Activated CD4-positive, alpha-beta T cell treated with anti-CD3 and anti-CD28 coated beads, Interleukin-2, Interleukin-4, amounts not matched to agents 100 ng/mL and 50 ng/mL, durations not matched to agents 16 hours and 8 hours (primary cell): ENCODE data around the gene SPACA4.
"Not testable (repeated sequence)": the region's sequence is repeated elsewhere in the genome, so short reads cannot be mapped to it uniquely, and the experiment has no call there.

Source experiments
- DNase-seq: peaks from one replicate; pipeline ENCODE4 v3.0.0-alpha.2; 2020; ENCODE audit warnings: low spot score

The SPACA4 gene, protein sequence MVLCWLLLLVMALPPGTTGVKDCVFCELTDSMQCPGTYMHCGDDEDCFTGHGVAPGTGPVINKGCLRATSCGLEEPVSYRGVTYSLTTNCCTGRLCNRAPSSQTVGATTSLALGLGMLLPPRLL

DNA sequence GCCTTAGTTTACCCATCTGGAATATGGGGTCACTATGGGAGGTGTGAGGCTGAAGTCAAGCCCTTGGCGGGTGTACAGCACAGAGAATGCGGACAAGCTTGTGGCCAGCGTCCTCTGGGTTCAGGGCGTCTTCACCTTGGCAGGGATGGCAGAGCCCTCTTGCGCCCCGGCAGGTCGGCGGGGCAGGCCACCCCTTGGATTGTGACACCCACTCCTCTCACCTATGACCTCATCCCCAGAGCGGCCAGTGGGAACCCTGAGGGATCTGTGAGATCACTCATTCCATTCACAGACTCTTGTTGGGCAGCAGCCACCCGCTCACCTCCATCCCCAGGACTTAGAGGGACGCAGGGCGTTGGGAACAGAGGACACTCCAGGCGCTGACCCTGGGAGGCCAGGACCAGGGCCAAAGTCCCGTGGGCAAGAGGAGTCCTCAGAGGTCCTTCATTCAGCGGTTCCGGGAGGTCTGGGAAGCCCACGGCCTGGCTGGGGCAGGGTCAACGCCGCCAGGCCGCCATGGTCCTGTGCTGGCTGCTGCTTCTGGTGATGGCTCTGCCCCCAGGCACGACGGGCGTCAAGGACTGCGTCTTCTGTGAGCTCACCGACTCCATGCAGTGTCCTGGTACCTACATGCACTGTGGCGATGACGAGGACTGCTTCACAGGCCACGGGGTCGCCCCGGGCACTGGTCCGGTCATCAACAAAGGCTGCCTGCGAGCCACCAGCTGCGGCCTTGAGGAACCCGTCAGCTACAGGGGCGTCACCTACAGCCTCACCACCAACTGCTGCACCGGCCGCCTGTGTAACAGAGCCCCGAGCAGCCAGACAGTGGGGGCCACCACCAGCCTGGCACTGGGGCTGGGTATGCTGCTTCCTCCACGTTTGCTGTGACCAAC, at the start of gene SPACA4:
Gene SPACA4 (plus strand): TSS at position 280 of the 896 bp plus-strand sequence. CDS start 237 bp downstream, at position 517.
- no peak for DNase-seq

DNA sequence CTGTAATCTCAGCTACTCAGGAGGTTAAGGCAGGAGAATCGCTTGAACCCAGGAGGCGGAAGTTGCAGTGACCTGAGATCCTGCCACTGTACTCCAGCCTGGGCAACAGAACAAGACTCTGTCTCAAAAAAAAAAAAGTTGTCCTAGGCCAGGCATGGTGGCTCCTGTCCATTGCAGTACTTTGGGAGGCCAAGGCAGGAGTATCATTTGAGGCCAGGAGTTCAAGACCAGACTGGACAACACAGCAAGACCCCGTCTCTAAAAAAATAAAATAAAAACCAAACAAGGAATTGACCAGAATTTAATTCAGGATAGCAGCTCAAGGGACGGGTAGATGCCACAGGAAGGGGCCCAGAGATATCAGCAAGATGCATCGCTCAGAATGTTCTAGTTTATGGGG, 49.7 kb upstream of the SPACA4 start:
- no peak for DNase-seq

DNA sequence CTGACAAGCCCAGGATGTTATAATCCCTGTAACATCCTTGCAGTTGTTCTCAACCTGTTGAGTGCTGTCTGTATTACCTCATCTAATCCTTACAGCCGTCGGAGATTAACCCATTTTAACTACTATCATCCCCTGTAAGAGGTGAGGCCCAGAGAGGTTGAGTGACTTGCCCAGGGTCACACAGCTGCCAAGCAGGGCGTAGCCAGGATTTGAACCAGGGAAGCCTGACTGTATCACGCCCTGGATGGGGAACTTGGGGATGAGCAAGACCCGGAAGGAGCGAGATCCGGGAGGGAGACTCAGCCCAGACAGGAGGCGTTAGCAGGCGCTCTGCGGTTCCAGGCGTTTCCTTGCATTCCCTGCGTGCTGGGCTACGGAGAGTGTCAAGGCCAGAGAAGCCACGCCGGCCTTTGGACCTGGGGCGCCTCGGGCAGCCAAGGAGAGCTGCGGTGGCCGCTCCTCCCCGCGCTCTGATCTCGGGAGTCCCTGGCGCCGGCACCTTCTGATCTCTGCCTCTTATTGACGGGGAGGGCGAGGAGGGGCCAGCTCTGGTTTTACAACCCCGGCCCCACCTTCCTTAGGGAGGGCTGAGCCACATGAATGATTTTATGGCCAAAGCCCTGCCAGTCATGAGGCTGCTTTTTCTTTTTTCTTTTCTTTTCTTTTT, 48.4 kb upstream of the SPACA4 start:
- no peak for DNase-seq

DNA sequence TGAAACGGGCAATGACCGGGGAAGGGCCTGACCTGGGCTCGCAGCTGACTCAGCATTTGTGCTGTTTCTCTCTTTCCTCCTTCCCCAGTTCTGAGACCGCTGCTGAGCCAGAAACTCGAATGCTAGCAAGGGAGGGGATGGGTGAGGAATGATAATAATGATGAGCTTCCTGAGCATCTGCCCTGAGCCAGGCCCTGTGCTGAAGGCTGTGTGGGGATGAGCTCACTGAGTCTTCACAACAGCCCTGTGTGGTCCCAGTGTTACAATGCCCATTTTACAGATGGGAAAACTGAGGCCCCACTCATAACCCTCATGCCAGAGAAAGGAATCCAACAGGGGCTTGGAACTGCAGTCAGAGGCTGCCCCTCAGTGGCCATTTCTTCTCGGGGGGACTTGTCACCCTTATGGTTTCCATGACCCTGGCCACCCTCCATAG, 46.4 kb upstream of the SPACA4 start:
- no peak for DNase-seq

DNA sequence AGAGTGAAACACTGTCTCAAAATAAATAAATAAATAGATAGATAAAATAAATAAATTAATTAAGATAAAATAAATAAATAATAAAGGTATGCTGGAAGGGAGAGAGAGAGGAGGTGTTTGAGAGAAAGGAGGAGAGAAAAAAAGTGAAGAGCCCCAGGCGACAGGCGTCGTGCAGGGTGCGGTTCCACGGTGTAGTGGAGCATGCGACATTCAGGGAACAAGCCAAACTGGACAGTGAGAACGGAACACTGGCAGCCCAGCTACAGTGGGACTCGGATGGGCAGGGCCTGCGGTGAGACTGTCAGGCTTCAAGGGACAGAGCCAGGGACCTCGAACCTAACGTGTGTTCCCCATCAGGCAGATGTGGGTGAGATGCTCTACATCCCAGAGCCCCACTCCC, 45.1 kb upstream of the SPACA4 start:
- no peak for DNase-seq

DNA sequence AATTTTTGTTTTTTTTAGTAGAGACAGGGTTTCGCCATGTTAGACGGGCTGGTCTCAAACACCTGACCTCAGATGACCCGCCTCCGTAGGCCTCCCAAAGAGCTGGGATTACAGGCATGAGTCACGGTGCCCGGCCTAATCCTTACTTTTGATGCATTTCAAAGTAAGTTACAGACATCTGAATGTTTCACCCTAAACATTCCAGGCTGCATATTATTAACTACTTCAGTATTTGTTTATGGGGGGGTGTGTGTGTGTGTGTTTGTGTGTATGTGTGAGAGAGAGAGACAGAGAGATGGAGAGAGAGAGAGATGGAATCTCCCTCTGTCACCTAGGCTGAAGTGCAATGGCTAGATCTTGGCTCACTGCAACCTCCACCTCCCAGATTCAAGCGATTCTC, 41.5 kb upstream of the SPACA4 start:
- DNase-seq: no peak

DNA sequence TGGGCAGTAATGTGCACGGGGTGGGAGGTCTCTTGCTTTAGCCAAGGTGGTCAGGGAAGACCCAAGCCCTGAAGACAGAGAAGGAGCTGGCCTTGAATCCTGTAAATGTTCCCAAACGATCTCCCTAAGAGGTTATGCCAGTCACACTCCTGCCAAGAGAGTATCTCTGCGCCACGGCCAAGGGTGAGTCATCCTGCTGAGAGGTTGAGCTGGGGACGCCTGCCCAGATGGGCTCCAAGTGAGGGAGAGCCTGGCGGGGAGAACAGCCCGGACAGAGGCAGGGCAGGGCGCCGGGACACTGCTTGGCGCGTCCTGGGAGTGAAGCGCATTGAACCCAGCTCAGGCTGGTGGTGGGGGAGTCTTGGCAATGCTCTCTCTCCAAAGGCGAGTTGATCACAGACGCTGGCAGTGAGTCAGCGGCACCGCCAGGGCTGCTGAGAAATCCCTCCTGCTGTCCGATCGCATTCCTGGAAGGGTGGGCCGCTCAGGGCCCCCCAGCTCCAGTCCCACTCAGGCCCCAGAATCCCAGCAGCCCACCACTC, 38.1 kb upstream of the SPACA4 start:
- no peak for DNase-seq

DNA sequence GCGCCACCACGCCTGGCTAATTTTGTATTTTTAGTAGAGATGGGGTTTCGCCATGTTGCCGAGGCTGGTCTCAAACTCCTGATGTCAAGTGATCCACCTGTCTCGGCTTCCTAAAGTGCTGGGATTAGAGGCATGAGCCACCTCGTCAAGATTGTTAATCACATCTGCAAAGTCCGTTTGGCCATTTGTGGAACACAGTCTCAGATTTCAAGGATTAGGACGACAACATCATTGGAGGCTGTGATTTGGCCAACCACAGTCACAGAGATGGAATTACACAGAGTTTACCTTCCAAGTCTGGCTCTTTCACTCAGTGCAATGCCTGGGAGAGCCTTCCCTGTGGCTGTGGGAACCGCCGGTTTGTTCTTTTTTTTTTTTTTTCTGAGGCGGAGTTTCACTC, 36.7 kb upstream of the SPACA4 start:
- no peak for DNase-seq

DNA sequence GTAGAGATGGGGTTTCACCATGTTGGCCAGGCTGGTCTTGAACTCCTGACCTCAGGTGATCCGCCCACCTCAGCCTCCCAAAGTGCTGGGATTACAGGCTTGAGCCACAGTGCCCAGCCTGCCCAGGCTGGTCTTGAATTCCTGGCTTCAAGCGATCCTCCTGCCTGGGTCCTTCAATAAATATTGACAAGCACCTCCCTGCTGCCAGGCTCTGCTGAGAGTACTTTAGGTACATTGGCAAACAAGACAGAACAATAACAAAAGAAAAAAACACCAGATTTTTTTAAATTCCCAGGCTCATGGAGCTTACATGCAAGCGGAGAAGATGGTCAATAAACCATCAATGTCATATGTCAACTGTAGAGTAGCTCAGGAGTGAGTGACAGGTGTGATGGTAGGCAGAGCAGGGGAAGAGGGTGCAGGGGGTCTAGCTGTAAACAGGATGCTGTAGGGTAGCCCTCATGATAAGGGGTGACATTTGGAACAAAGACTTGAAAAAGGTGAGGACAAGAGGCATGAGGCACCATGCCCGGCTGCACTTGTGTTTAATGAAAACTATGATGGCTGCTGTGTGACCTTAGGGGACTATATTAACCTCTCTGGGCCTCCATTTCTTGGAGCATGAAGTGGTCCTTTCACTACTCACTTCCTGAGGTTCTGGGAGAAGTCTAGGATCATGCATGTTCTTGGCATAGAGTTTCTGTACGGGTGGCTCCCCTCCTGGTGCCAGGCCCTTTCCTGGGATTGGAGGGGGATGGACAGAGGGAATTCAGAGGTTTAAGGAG, 35.0 kb upstream of the SPACA4 start:
- DNase-seq: no peak

DNA sequence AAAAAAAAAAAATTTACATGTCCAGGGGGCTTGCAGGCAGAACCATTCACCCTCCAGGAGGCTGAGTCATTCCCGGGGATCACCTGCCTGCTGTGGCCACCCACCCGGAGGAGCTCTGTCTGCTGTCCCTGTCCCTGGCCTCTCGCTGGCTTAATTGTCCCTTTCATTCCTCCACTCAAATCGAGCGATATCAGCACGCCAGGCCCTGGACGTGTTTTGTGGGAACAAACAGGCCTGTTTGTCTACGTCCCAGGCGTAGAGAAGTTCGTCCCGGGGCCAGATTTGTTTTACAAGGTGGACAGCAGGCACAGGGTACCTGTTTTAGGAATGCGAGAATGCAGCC, 33.4 kb upstream of the SPACA4 start:
- DNase-seq: no peak

DNA sequence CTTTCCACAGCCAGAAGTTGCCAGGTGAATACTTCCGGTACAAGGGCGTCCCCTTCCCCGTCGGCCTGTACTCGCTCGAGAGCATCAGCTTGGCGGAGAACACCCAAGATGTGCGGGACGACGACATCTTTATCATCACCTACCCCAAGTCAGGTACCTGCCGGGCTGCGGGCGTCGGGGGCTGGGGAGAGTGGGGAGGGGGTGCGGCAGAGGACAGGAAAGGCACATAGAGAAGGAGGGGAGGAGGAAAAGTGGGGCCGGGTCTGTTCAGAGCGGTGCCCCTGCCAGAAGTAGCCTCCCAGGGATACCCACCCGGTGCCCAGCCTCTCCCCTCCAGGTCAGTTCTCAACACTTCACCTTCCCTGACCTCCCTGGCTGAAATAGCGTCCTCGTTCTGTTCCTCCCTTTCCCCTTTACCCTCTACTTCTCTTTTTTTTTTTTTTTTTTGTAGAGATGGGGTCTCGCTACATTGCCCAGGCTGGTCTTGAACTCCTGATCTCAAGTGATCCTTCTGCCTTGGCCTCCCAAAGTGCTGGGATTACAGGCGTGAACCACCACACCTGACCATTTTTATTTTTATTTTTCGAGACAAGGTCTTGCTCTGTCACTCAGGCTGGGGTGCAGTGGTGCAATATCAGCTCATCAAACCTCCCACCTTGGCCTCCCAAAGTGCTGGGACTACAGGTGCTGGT, 30.5 kb upstream of the SPACA4 start:
- DNase-seq: no peak

DNA sequence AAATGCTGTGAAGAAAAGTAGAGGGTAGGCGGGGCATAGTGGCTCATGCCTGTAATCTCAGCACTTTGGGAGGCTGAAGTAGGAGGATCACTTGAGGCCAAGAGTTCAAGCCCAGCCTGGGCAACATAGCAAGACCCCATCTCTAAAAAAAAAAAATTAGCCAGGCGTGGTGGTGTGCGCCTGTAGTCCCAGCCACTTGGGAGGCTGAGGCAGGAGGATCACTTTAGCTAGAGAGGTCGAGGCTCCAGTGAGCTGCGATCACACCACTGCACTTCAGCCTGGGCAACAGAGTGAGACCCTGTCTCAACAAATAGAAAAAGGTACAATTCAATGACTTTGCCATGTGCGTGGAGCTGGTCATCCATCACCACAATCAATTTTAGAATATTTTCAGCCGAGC, 28.6 kb upstream of the SPACA4 start:
- DNase-seq: not testable (repeated sequence)

DNA sequence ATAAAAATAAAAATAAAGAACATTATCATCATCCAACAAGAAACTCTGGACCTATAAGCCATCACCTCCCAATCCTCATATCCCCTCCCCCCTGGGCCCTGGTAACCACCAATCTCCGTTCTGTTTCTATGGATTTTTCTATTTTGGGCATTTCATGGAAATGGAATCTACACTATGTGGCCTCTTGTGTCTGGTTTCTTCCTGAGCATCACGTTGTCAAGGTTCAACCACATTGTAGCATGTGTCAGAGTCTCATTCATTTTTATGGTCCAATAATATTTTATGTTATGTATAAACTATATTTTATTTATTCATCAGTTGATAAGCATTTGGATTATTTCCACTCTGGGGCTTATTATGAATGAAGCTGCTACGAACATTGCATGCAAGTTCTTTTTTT, 27.7 kb upstream of the SPACA4 start:
- no peak for DNase-seq

DNA sequence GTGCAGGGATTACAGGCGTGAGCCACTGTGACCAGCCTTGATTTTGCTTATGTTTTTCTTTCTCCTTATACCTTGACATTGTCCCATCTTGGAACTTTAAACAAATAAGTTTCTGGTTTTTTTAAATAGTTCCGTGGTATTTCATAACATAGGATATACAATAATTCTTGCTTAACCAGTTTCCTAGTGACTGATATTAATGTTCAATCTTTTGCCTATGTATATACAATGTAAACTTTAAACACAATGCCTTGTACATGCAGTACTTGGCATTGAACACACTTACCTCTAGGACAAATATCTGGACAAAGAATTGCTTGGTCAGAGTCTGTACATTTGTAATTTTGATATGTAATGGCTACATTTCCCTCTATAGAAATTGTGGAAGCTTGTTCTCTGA, 24.4 kb upstream of the SPACA4 start:
- DNase-seq: no peak

DNA sequence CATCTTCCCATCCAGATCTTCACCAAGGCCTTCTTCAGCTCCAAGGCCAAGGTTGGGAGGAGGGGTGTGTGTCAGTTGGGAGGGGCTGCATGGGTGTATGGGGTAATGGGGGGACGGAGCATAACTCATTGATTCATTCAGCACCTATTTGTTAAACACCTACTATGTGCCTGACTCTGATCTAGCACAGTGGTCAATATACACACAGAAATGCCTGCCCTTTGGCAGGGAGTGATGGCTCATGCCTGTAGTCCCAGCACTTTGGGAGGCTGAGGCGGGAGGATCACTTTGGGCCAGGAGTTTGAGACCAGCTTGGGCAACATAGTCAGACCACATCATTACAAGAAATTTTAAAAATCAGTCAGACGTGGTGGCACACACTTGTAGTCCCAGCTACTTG, 19.2 kb upstream of the SPACA4 start:
- DNase-seq: no peak

DNA sequence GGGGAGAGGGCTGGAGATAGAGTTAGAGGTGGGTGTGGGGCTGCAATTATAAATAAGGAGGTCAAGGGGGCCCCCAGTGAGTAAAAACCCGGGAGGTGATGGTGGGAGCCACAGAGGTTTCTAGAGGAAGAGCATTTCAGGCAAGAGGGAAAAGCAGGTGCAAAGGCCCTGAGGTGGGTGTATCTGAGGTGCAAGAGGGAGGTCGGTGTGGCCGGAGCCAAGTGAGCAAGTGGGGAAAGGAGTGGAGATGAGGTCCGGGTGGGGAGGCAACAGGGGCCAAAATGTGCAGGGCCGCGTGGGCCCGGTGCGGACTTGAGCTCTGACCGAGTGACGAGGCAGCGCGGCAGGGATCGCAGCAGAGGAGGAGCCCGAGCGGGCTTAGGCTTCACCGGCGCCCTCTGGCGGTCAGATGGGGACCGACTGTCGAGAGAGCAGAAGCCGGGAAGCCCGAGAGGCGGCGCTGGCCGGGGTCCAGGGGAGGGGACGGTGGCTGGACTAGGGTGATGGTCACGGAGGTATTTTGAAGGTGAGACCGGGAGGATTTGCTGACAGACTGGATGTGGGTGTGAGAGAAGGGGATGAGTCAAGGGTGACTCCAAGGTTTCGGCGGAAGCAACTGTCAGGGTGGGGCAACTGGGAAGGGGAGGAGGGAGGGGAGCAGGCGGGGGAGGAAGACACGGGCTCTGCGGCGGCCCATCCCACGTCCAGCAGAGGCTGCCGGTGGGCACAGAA, 17.7 kb upstream of the SPACA4 start:
- DNase-seq: peak; percentile 90

DNA sequence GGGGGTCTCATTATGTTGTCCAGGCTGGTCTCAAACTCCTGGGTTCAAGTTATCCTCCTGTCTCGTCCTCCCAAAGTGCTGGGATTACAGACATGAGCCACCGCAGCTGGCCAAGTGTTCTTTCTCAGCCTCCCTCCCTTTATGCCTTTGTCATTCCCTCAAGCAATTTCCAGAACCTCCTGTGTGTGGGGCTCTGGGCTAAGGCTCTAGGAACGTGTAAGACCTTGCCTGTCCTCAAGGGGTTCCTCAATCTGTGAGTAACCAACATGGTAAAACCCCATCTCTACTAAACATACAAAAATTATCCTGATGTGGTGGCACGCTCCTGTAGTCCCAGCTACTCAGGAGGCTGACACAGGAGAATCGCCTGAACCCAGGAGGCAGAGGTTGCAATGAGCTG, 15.5 kb upstream of the SPACA4 start:
- no peak for DNase-seq

DNA sequence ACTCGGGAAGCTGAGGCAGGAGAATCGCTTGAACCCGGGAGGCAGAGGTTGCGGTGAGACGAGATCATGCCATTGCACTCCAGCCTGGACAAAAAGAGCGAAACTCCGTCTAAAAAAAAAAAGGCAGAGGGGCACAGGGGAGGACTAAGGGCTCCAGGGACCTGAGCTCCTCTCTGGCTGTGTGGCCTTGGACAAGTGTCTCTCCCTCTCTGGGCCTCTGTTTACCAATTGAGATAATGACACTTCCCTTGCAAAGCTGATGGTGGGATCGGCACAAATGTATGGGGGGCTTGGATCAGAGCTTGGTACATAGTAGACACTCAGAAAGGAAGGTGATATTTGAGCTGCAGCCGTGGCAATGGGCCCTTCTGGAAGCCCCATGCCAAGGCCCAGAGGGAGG, 11.4 kb upstream of the SPACA4 start:
- DNase-seq: no peak

DNA sequence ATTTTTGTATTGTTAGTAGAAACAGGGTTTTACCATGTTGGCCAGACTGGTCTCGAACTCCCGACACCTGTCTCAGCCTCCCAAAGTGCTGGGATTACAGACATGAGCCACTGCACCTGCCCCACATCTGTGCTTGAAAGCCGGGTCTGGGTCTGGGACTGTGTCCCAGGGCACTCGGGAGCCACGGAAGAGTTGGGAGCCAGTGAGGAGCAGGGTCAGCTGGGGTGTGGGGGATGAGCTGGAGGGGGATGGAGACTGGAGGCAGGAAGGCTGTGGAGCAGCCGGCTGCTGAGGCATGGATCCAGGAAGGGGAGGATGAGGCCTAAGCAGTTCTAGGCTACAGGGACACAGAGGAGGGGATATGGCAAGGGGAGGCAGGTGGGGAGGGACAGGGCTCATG, 10.7 kb upstream of the SPACA4 start:
- no peak for DNase-seq

DNA sequence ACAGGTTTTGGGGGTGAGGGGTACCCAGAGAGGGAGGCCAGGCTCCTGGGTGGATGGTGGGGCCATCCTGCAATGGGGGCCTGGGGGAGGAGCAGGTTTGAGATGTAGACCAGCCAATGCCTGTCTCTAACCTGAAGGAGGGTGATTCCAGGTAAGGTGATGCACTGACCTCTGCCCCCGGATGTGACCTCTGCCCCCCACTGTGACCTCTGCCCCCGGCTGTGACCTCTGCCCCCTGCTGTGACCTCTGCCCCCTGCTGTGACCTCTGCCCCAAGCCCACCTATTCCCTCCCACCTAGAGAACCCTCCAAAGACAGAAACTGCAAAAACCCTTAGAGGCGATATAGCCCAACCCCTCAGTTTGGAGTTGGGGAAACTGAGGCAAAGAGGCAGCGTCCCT, 10.3 kb upstream of the SPACA4 start:
- DNase-seq: no peak
